ENCODE measurements around the gene CD7. TPM values are rescaled to one million over a fixed set of nuclear protein-coding genes. Genes with fewer than 3 reads are reported as not detected.

CD7 gene
- total and polyA plus RNA-seq, 9 of the 15 experiments (the other 6 are each of a cell fraction or from before 2014, with no cell fraction given), result 0.21 to 0.35 TPM; not detected in 7

DNA sequence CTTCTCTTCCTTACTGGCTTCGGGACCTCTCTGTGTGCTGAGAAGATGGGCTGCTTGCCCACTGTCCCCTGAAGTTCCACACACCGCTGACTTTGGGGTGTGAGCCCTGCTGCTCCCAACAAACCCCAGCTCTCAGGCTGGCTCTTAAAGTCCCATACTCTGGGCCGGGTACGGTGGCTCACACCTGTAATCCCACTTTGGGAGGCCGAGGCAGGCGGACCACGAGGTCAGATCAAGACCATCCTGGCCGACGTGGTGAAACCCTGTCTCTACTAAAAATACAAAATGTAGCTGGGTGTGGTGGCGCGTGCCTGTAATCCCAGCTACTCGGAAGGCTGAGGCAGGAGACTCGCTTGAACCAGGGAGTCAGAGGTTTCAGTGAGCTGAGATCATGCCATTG is 17.2 kb downstream of the CD7 start:
- Histone ChIP-seq H4K20me1 (replicated peaks; ENCODE audit: control insufficient read depth, insufficient read depth, low read length) (no peaks in the 10 kb centered on the region), H3K9me3 (replicated peaks; ENCODE audit: control insufficient read depth, insufficient read depth, low read depth, low read length) (no peaks in the 10 kb centered on the region), H3K4me1 (replicated peaks in 1 of 2; ENCODE audit: control insufficient read depth in 2 of 2, insufficient read depth in 2 of 2, low read length in 2 of 2) (peaks cover 67 to 90% of the 10 kb centered on the region in 2 experiments), H3K27ac (ENCODE audit: extremely low read depth, low read depth, low read length) (no peak overlapping the region), H3K27me3 (ENCODE audit: control insufficient read depth in 2 of 2, insufficient read depth in 2 of 2, low read length in 2 of 2) (no peaks in the 10 kb centered on the region), H3K4me3 (no peak overlapping the region), H3K36me3 (ENCODE audit: control insufficient read depth, insufficient read depth, low read length) (no peaks in the 10 kb centered on the region), H3K9ac (ENCODE audit: insufficient read depth in 1 of 2, low read depth in 2 of 2, low read length in 2 of 2) (no peak overlapping the region), H3K79me2 (ENCODE audit: control insufficient read depth, insufficient read depth, low read length) (no peaks in the 10 kb centered on the region), H3K9me1 (ENCODE audit: control insufficient read depth, insufficient read depth, low read length) (no peaks in the 10 kb centered on the region), H2AFZ (ENCODE audit: low read depth, low read length) (no peak overlapping the region), H3K4me2 (ENCODE audit: insufficient read depth, low read length) (no peak overlapping the region)
- ATAC-seq (no peak), DNase-seq (ENCODE audit: extremely low read depth in 1 of 4, low spot score in 3 of 4) (no peak), FAIRE-seq (no peak)
- 89% methylated on average over 13 of the region's 13 CpGs for WGBS (ENCODE audit: insufficient coverage, low coverage, missing lambda C conversion rate)
- in situ Hi-C loops (cut with MboI) (no loop called here), intact Hi-C loops (cut with micrococcal nuclease) (no loop called here)
- POLR2A ChIA-PET, result interaction anchor here (0.7 to 1.8 kb wide), 3 partner anchors 9 to 45 kb away, joined by 3 to 4 read pairs (median 3); no protein-coding TSS in a partner anchor
- CTCF ChIA-PET (ENCODE audit: low intra/inter-chr PET ratio), result no interaction called here
- no TSS peak for BruUV-seq (replicated peaks)
- TF ChIP-seq NEUROD1 (IDR thresholded peaks at IDR 0.05; ENCODE audit: borderline replicate concordance, low read depth, low read length, partially characterized antibody) (no peak), STAT5B (CRISPR knock-in tag; IDR thresholded peaks at IDR 0.05) (no peak), TBP (optimal IDR thresholded peaks at IDR 0.05; ENCODE audit: low read depth, low read length) (no peak), CHD7 (IDR thresholded peaks at IDR 0.05; ENCODE audit: low read depth, low read length) (no peak), ZC3H4 (CRISPR knock-in tag; IDR thresholded peaks at IDR 0.05; ENCODE audit: borderline replicate concordance) (no peak), ARNT (IDR thresholded peaks at IDR 0.05) (no peak), POU5F1 (IDR thresholded peaks at IDR 0.05; ENCODE audit: borderline replicate concordance, low read depth, low read length, partially characterized antibody) (no peak), HDGF (IDR thresholded peaks at IDR 0.05) (no peak)
- TF ChIP-seq, protein P1, sequence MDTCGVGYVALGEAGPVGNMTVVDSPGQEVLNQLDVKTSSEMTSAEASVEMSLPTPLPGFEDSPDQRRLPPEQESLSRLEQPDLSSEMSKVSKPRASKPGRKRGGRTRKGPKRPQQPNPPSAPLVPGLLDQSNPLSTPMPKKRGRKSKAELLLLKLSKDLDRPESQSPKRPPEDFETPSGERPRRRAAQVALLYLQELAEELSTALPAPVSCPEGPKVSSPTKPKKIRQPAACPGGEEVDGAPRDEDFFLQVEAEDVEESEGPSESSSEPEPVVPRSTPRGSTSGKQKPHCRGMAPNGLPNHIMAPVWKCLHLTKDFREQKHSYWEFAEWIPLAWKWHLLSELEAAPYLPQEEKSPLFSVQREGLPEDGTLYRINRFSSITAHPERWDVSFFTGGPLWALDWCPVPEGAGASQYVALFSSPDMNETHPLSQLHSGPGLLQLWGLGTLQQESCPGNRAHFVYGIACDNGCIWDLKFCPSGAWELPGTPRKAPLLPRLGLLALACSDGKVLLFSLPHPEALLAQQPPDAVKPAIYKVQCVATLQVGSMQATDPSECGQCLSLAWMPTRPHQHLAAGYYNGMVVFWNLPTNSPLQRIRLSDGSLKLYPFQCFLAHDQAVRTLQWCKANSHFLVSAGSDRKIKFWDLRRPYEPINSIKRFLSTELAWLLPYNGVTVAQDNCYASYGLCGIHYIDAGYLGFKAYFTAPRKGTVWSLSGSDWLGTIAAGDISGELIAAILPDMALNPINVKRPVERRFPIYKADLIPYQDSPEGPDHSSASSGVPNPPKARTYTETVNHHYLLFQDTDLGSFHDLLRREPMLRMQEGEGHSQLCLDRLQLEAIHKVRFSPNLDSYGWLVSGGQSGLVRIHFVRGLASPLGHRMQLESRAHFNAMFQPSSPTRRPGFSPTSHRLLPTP (IDR thresholded peaks at IDR 0.05; ENCODE audit: borderline replicate concordance, extremely low read depth, insufficient read length), result no peak

Measured in K562 (cell line).